HL-60/S4 treated with retinoic acid at 250 ng/mL for 4 days and 3 days (cell line): Measurements from ENCODE around the gene PRDM2.

Experiments used
- in situ Hi-C: fragments of 300-500 bp; cut with MboI; formaldehyde crosslinking; loops from 2 replicates; pipeline ENCODE4 v1.7.0; 2022; ENCODE audit warnings: low sequenced_read_pairs

The PRDM2 gene

GRCh38 chr1:13732971-13733667 is 33.1 kb downstream of the PRDM2 start:
- in situ Hi-C loops = no loop called here

- in situ Hi-C loops = no loop called here
These were observed 33.7 kb downstream of the PRDM2 start for GRCh38 chr1:13733711-13734110.

GRCh38 chr1:13735168-13735930 is 35.4 kb downstream of the PRDM2 start:
- in situ Hi-C loops = no loop called here

GRCh38 chr1:13737398-13737797 is 37.4 kb downstream of the PRDM2 start:
- in situ Hi-C loops = no loop called here

- in situ Hi-C loops = no loop called here
These were observed 46.4 kb downstream of the PRDM2 start for GRCh38 chr1:13746342-13746741.

- in situ Hi-C loops = no loop called here
These were observed 48.9 kb downstream of the PRDM2 start for GRCh38 chr1:13748610-13749505.

GRCh38 chr1:13749543-13750341 is 49.8 kb downstream of the PRDM2 start:
- in situ Hi-C loops = no loop called here

- in situ Hi-C loops = no loop called here
These were observed 51.5 kb downstream of the PRDM2 start for GRCh38 chr1:13751458-13751871.

GRCh38 chr1:13751985-13752384 is 52.0 kb downstream of the PRDM2 start:
- in situ Hi-C loops = no loop called here

GRCh38 chr1:13752852-13753251 is 52.9 kb downstream of the PRDM2 start:
- in situ Hi-C loops = no loop called here

- in situ Hi-C loops = no loop called here
These were observed 53.8 kb downstream of the PRDM2 start for GRCh38 chr1:13753636-13754402.

GRCh38 chr1:13754510-13755103 is 54.6 kb downstream of the PRDM2 start:
- in situ Hi-C loops = no loop called here

GRCh38 chr1:13756557-13757315 is 56.7 kb downstream of the PRDM2 start:
- in situ Hi-C loops = no loop called here

- in situ Hi-C loops = no loop called here
These were observed 57.7 kb downstream of the PRDM2 start for GRCh38 chr1:13757693-13758092.

GRCh38 chr1:13759072-13759471 is 59.1 kb downstream of the PRDM2 start:
- in situ Hi-C loops = no loop called here

- in situ Hi-C loops = no loop called here
These were observed 60.4 kb downstream of the PRDM2 start for GRCh38 chr1:13760340-13760739.

GRCh38 chr1:13760921-13761320 is 60.9 kb downstream of the PRDM2 start:
- in situ Hi-C loops = no loop called here

GRCh38 chr1:13761883-13762282 is 61.9 kb downstream of the PRDM2 start:
- in situ Hi-C loops = no loop called here

GRCh38 chr1:13762642-13763041 is 62.7 kb downstream of the PRDM2 start:
- in situ Hi-C loops = no loop called here
